Psoas muscle (tissue), 8 donors: ENCODE measurements around the gene ADAR. TPM values are rescaled to one million over a fixed set of nuclear protein-coding genes. Genes with fewer than 3 reads are reported as not detected.

Experiments
- ATAC-seq, 4 donors: fragments of 200-7000 bp; cut with Tn5 transposase; one replicate each; pipeline ENCODE4 v1.9.1; 2020; ENCODE audit warnings: moderate library complexity in 3 of 4, mild to moderate bottlenecking in 2 of 4
- DNase-seq, 2 donors: peaks; one replicate each; pipeline ENCODE4 v3.0.0-alpha.2; 2020
- H3K27ac ChIP-seq: fragments of 200-600 bp; one replicate; pipeline ENCODE4 v1.8.0; 2022
- H3K27me3 ChIP-seq, 3 donors: fragments of 200-600 bp in 1 of 3; one replicate each; pipeline versions ENCODE4 v1.6.1 to v1.8.0; 2013 to 2022; ENCODE audit warnings: low read length in 2 of 3, mild to moderate bottlenecking in 2 of 3, moderate library complexity in 1 of 3; ENCODE audit not compliant: insufficient read depth in 3 of 3
- H3K36me3 ChIP-seq, 2 donors: fragments of 200-600 bp in 1 of 2; one replicate each; pipeline versions ENCODE4 v1.6.1 to v1.8.0; 2013 to 2022; ENCODE audit warnings: low read depth in 1 of 2, mild to moderate bottlenecking in 1 of 2, moderate library complexity in 1 of 2; ENCODE audit not compliant: insufficient read depth in 1 of 2
- H3K4me1 ChIP-seq: fragments of 200-600 bp; one replicate; pipeline ENCODE4 v1.8.0; 2022
- H3K4me3 ChIP-seq: fragments of 200-600 bp; one replicate; pipeline ENCODE4 v1.8.0; 2022; ENCODE audit warnings: mild to moderate bottlenecking
- H3K9me3 ChIP-seq: fragments of 200-600 bp; one replicate; pipeline ENCODE4 v1.8.0; 2022
- WGBS, 3 donors: extraction: QIAGEN DNeasy Blood & Tissue Kit; methylation state at CpG; one replicate each; pipeline versions ENCODE4 v1.1.6 to v1.1.7; 2013; 5-methylcytosine and 5-hydroxymethylcytosine counted together
- intact Hi-C, 2 donors: fragments of 100-400 bp; cut with DNase I; formaldehyde crosslinking; loops; one replicate each; pipeline versions ENCODE4 v1.11.0 to v1.14.2; 2022
- polyA plus RNA-seq, 3 donors: library from polyadenylated mRNA; stranded (reverse); fragments of 200-250 nt; gene quantifications; one replicate each; pipeline ENCODE4 v1.2.3, GENCODE V29; 2013
- total RNA-seq, 4 donors: library from RNA; stranded (reverse); fragmentation: NEBNext Ultra II Directional in 2 of 4; extraction: Animal tissue kit (Norgen Biotek cat#: 25700) in 2 of 4; gene quantifications; one replicate each; pipeline versions ENCODE4 v1.2.1 to v1.2.4, GENCODE V29; 2021 to 2023
- TF ChIP-seq, protein P1 (sequence below): fragments of 200-600 bp; IDR thresholded peaks from one replicate; pipeline ENCODE4 v1.8.0; 2022; ENCODE audit warnings: antibody characterized with exemption
- donor health status: healthy with polysubstance abuse.
- donor health status: DM: no; HTN: no; CAD: no; lungs with moderate emphysema.
- donor health status: Bipolar disorder and iron deficiency.
- donor health status: healthy.
- donor health status: DM: yes; HTN: yes; CAD: no.
- donor health status: DM: no; HTN: no; CAD: no.
- donor health status: DM: no; HTN: no; CAD: no.
- donor health status: DM: yes; HTN: yes; CAD: no.

Gene ADAR
- total and polyA plus RNA-seq, 7 donors: 8.8 to 34.8 (median 21.1) TPM

DNA sequence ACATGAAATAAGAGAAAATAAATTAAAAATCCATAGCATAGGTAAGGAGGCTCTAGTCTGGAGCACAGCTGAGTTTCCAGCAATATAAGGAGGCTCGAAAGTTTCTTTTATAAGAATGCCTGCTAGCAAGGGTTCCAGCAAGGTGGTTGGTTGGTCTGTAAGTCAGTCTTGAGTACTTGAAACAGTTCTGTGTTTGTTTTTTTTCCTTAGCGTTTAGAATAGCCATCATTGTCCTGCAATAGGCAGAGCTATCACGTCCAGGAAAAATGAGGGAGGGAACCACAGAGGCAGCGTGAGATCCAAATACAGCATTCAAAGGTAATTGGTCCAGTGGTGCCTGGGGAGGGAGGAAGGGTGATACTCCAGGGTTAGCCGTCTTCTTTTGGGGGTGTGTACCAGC lies 57.9 kb downstream of the ADAR start:
- 59 to 65% (median 64%) methylated on average over 5 of the region's 5 CpGs for WGBS, 3 donors

DNA sequence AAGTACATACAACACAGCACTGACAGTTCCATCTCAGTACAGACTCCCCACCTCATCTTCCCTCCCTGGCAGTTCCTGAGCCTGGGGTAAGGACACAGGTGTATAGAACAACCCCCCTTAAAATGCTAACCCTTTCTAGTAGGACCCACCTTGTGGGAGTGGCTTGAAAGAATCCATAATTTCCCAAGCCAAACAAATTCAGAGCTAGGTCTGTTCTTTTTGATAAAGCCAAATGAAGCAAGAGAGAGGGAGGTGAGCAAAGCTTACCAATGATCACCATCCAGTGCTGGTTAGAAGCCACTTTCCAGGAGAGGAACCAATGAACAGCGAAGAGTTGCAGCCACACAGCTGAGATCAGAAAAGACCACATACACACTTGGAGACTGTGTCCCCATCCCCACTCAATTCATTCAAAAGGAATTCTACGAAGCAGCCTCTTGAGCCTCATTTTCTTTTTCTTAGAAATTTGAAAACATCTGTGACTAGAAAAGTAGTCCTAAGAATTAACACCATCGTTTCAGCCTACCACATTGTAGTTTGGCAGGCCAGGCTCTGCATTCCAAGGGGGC lies 58.7 kb downstream of the ADAR start:
- WGBS, 3 donors: 70 to 78% (median 70%) methylated on average over 3 of the region's 3 CpGs
- intact Hi-C loops: loop anchor here in 1 of 2 donors (10.0 kb wide), 1 partner anchor 224 kb away; the partner anchor contains the start of genes AQP10 and ATP8B2
- no peak overlapping the region for H3K4me3 ChIP-seq
- peaks cover 16% of the 10 kb centered on the region for H3K4me1 ChIP-seq
- ATAC-seq (no peak), DNase-seq (no peak)
- TF ChIP-seq, protein P1, sequence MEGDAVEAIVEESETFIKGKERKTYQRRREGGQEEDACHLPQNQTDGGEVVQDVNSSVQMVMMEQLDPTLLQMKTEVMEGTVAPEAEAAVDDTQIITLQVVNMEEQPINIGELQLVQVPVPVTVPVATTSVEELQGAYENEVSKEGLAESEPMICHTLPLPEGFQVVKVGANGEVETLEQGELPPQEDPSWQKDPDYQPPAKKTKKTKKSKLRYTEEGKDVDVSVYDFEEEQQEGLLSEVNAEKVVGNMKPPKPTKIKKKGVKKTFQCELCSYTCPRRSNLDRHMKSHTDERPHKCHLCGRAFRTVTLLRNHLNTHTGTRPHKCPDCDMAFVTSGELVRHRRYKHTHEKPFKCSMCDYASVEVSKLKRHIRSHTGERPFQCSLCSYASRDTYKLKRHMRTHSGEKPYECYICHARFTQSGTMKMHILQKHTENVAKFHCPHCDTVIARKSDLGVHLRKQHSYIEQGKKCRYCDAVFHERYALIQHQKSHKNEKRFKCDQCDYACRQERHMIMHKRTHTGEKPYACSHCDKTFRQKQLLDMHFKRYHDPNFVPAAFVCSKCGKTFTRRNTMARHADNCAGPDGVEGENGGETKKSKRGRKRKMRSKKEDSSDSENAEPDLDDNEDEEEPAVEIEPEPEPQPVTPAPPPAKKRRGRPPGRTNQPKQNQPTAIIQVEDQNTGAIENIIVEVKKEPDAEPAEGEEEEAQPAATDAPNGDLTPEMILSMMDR: no peak
- H3K27ac ChIP-seq: no peak overlapping the region
- no peaks in the 10 kb centered on the region for H3K27me3 ChIP-seq
- H3K36me3 ChIP-seq: peaks cover 28 to 64% of the 10 kb centered on the region in 2 donors
- no peaks in the 10 kb centered on the region for H3K9me3 ChIP-seq

More for the DNA sequence above, 57.9 kb downstream of the ADAR start:
- H3K4me3 ChIP-seq: no peak overlapping the region
- no peak for DNase-seq
- intact Hi-C loops: loop anchor here in 1 of 2 donors (10.0 kb wide), 1 partner anchor 505 kb away; the partner anchor contains the start of gene ADAM15
- no peaks in the 10 kb centered on the region for H3K9me3 ChIP-seq
- H3K36me3 ChIP-seq: peaks cover 28 to 72% of the 10 kb centered on the region in 2 donors
- H3K27ac ChIP-seq: no peak overlapping the region
- no peaks in the 10 kb centered on the region for H3K27me3 ChIP-seq
- TF ChIP-seq, protein P1: no peak
- H3K4me1 ChIP-seq: peaks cover 24% of the 10 kb centered on the region
- ATAC-seq: no peak

DNA sequence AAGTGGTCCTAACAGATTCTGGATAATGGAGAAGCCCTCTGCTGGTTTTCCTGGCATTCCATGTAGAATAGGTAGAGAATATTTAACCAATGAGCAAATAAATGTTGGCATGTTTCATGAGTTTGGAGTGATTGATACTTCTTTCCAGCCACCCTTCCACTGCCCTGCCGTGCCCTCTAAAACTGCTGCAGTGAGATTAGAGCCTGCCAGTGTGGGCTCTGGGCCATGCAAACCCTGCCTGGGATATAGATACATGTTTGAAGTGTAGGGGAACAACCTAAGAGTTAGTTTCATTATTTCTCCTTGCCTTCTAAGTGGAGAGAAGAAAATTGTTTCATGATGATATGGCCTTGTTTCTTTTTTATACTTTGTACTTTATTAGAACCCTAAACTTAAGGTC lies 60.0 kb downstream of the ADAR start:
- intact Hi-C loops: loop anchor here in 1 of 2 donors (10.0 kb wide), 1 partner anchor 223 kb away; the partner anchor contains the start of genes AQP10 and ATP8B2
- no peak for DNase-seq
- peaks cover 28 to 52% of the 10 kb centered on the region in 2 donors for H3K36me3 ChIP-seq
- peaks cover 0 to 3% (median 0%) of the 10 kb centered on the region in 3 donors for H3K27me3 ChIP-seq
- ATAC-seq: no peak
- 18 to 26% (median 18%) methylated on average over 1 of the region's 1 CpG for WGBS, 3 donors
- H3K4me1 ChIP-seq: peaks cover 4% of the 10 kb centered on the region
- TF ChIP-seq, protein P1: no peak
- H3K9me3 ChIP-seq: no peaks in the 10 kb centered on the region
- H3K4me3 ChIP-seq: no peak overlapping the region
- H3K27ac ChIP-seq: no peak overlapping the region

DNA sequence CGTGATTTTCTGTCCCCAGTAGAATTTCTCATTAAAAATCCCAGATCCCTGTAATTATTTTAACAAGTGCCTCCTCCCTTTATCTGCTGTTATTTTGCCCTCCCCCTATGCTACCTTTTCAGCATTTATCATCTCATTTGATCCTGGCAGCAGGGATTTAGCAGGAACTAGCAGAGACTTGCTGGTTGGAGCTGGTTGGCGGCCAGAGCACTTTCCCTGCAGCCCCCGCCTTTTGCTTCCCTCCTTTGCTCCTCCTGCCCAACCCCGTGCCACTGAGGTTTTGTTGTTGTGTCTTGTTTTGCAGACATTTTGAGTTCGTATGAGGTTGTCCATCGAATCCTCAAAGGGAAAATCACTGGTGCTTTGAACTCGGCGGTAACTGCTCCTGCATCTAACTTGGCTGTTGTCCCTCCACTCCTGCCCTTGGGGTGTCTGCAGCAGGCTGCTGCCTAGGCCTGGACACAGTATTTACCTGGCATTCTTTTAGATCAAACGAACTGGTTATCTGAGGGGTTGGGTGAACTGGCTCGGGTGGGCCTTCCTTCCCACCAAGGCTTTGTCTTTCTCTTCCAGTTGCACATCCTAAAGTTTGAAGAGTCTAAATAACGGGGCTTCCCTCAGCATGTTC lies 60.8 kb downstream of the ADAR start:
- intact Hi-C loops: loop anchor here (1.0 to 10.0 kb wide), 3 partner anchors 68 to 222 kb away; partner anchors contain the start of genes AQP10 (in 1 of the 2) and ATP8B2 (in 1 of the 2)
- WGBS, 3 donors: 74 to 78% (median 76%) methylated on average over 11 of the region's 11 CpGs
- no peak overlapping the region for H3K4me3 ChIP-seq
- H3K27ac ChIP-seq: no peak overlapping the region
- peaks cover 0 to 3% (median 0%) of the 10 kb centered on the region in 3 donors for H3K27me3 ChIP-seq
- TF ChIP-seq, protein P1: no peak
- H3K36me3 ChIP-seq: peaks cover 24 to 44% of the 10 kb centered on the region in 2 donors
- no peak for DNase-seq
- H3K9me3 ChIP-seq: no peaks in the 10 kb centered on the region
- no peak for ATAC-seq
- no peaks in the 10 kb centered on the region for H3K4me1 ChIP-seq
